Measurements from ENCODE around the gene TIMM44.
A peak's percentile ranks its signal among the peaks of the same experiment; 100 is the strongest.
"Not testable (repeated sequence)": the region's sequence is repeated elsewhere in the genome, so short reads cannot be mapped to it uniquely, and the experiment has no call there.

Gene TIMM44

GRCh38 chr19:7976461-7976860 lies 33.0 kb upstream of the TIMM44 start:
- DNase-seq, result no peak

- DNase-seq, result no peak
Measured at GRCh38 chr19:7975037-7975436, 31.6 kb upstream of the TIMM44 start.

- DNase-seq, result no peak
Measured at GRCh38 chr19:7973883-7974282, 30.4 kb upstream of the TIMM44 start.

GRCh38 chr19:7971553-7972520 lies 28.4 kb upstream of the TIMM44 start:
- no peak for DNase-seq

- DNase-seq, result no peak
Measured at GRCh38 chr19:7970716-7971448, 27.4 kb upstream of the TIMM44 start.

GRCh38 chr19:7969555-7969939 lies 26.1 kb upstream of the TIMM44 start:
- DNase-seq, result no peak

- no peak for DNase-seq
Measured at GRCh38 chr19:7968796-7969554, 25.5 kb upstream of the TIMM44 start.

GRCh38 chr19:7968008-7968795 lies 24.7 kb upstream of the TIMM44 start:
- no peak for DNase-seq

GRCh38 chr19:7965921-7966665 lies 22.6 kb upstream of the TIMM44 start:
- no peak for DNase-seq

- DNase-seq, result no peak
Measured at GRCh38 chr19:7965259-7965841, 21.9 kb upstream of the TIMM44 start.

GRCh38 chr19:7963566-7963965 lies 20.1 kb upstream of the TIMM44 start:
- no peak for DNase-seq

- no peak for DNase-seq
Measured at GRCh38 chr19:7962644-7963268, 19.3 kb upstream of the TIMM44 start.

GRCh38 chr19:7961920-7962626 lies 18.6 kb upstream of the TIMM44 start:
- DNase-seq, result no peak

- DNase-seq, result not testable (repeated sequence)
Measured at GRCh38 chr19:7961082-7961481, 17.6 kb upstream of the TIMM44 start.

GRCh38 chr19:7959211-7959610 lies 15.7 kb upstream of the TIMM44 start:
- DNase-seq, result no peak

- no peak for DNase-seq
Measured at GRCh38 chr19:7955696-7956095, 12.2 kb upstream of the TIMM44 start.

GRCh38 chr19:7953576-7953975 lies 10.1 kb upstream of the TIMM44 start:
- DNase-seq, result no peak

GRCh38 chr19:7953060-7953459 lies 9.6 kb upstream of the TIMM44 start:
- DNase-seq, result no peak

GRCh38 chr19:7947939-7948338 lies 4.5 kb upstream of the TIMM44 start:
- no peak for DNase-seq

GRCh38 chr19:7944177-7944761 lies 803 bp upstream of the TIMM44 start:
- DNase-seq, result peak; percentile 84

All from CD4-positive, alpha-beta T cell treated with Interferon gamma for 1 hour (primary cell).